Brain microvascular endothelial cell (primary cell): Measurements from ENCODE around the gene KRT14.
"Not testable (repeated sequence)": the region's sequence is repeated elsewhere in the genome, so short reads cannot be mapped to it uniquely, and the experiment has no call there.

Experiments
- DNase-seq: peaks from one replicate; pipeline ENCODE4 v3.0.0-alpha.2; 2020
- H3K27ac ChIP-seq: fragments of 250-450 bp; sonication (Bioruptor Pico); 2 replicates; pipeline ENCODE4 v1.5.1; 2020; ENCODE audit warnings: mild to moderate bottlenecking, moderate library complexity
- H3K27me3 ChIP-seq: fragments of 250-450 bp; sonication (Bioruptor Pico); replicated peaks from 2 replicates; pipeline ENCODE4 v1.5.1; 2020; ENCODE audit warnings: mild to moderate bottlenecking
- H3K36me3 ChIP-seq: fragments of 250-450 bp; sonication (Bioruptor Pico); replicated peaks from 2 replicates; pipeline ENCODE4 v1.5.1; 2020; ENCODE audit warnings: mild to moderate bottlenecking
- H3K4me3 ChIP-seq: 2 replicates; pipeline ENCODE4 v1.5.1; 2011; ENCODE audit warnings: low read depth, mild to moderate bottlenecking, control low read depth, low read length, moderate library complexity
- CTCF ChIP-seq: IDR thresholded peaks from 2 replicates; pipeline ENCODE4 v1.5.1; 2011; ENCODE audit warnings: low read depth, mild to moderate bottlenecking, moderate library complexity, low read length, control low read depth, inconsistent platforms; ENCODE audit errors: missing control alignments
- in situ Hi-C: cut with HindIII; loops from 2 replicates; pipeline ENCODE4 v1.10.0; 2017; ENCODE audit warnings: low sequenced_read_pairs, low pct_ligation_motif_present

The KRT14 gene

GRCh38 chr17:41617698-41618097, 31.0 kb upstream of the KRT14 start:
- no peak for DNase-seq
- no peaks in the 10 kb centered on the region for H3K27me3 ChIP-seq
- in situ Hi-C loops = no loop called here
- no peaks in the 10 kb centered on the region for H3K36me3 ChIP-seq
- H3K27ac ChIP-seq = no peak overlapping the region
- no peak for TF ChIP-seq CTCF
- H3K4me3 ChIP-seq = no peak overlapping the region

DNA sequence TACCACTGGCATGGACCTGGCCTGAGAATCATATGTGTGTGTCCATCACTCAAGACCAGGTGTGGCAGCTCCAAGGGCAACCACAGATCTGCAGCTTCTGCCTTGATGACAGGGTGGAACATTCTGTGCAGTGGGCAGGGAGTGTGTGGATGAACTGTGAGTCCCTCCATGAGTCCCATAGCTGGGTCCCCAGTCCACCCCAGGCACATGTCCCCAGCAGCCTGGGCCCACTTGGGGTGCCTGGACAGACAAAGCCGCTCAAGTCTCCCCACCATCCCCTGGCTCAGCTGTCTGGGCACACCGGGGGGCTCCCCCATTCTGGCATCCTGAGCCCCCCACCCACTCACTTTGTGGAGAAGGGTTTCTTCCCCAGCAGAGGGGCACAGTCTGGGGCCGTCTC, 30.4 kb upstream of the KRT14 start:
- in situ Hi-C loops = no loop called here
- Histone ChIP-seq H3K27me3 (no peaks in the 10 kb centered on the region), H3K27ac (no peak overlapping the region), H3K36me3 (no peaks in the 10 kb centered on the region), H3K4me3 (no peak overlapping the region)
- DNase-seq = no peak
- TF ChIP-seq CTCF = no peak

GRCh38 chr17:41616486-41616885, 29.8 kb upstream of the KRT14 start:
- DNase-seq, in situ Hi-C loops, H3K27ac ChIP-seq, H3K36me3 ChIP-seq, H3K27me3 ChIP-seq, H3K4me3 ChIP-seq: not testable (repeated sequence)

DNA sequence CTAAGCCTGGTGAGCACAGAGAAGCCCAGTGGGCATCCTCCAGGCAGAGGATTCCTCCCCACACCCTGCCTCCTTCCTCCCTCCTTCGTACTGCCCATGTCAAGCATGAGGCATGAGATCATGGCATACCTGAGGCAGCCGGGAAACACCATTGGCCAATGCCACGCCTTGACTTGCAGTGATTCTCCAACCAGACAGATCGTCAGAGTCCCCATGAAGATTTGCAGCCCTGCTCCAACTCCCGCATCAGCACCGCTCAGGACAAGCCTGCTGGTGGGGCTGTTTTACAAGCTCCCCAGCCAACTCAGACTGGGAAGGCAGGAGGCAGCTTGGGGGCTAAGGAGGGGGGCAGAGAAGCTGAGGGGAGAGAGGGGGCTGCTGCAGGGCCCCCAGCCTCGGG, 28.8 kb upstream of the KRT14 start:
- TF ChIP-seq CTCF = no peak
- DNase-seq = no peak

DNA sequence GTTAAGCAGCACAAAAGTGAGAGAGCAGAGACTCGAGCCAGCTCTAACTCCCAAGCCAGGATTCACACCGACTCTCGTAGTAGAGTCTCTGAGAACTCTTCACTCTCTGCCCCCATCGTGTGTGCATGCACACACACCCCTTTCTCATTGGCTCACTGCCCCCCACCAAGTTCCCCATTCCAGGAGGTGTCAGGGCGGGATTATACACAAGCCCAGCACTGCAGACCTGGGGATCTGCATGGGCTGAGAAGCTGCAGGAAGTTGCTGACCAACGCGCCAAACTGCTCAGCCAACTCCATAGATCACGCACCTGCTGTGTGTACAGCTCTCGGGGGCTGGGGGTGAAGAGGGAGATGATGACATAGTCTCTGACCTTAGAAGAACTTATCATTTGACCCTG, 28.1 kb upstream of the KRT14 start:
- H3K4me3 ChIP-seq, in situ Hi-C loops, H3K36me3 ChIP-seq, H3K27me3 ChIP-seq, DNase-seq, H3K27ac ChIP-seq: not testable (repeated sequence)

More for the DNA sequence above, 28.8 kb upstream of the KRT14 start:
- Histone ChIP-seq H3K27ac (no peak overlapping the region), H3K36me3 (no peaks in the 10 kb centered on the region), H3K4me3 (no peak overlapping the region), H3K27me3 (no peaks in the 10 kb centered on the region)
- in situ Hi-C loops = no loop called here

GRCh38 chr17:41614098-41614497, 27.4 kb upstream of the KRT14 start:
- H3K27me3 ChIP-seq = no peaks in the 10 kb centered on the region

More at GRCh38 chr17:41614098-41614497, 27.4 kb upstream of the KRT14 start:
- Histone ChIP-seq H3K4me3 (no peak overlapping the region), H3K27ac (no peak overlapping the region), H3K36me3 (no peaks in the 10 kb centered on the region)
- in situ Hi-C loops = no loop called here
- no peak for DNase-seq
- TF ChIP-seq CTCF = no peak
